HEK293 (cell line): ENCODE results near the gene UPK3A.

Source experiments
- MEIS1 ChIP-seq: sonication (generic); formaldehyde crosslinking; IDR thresholded peaks from 2 replicates; pipeline ENCODE4 v1.8.1; 2022; ENCODE audit warnings: missing genetic modification reagents, mild to moderate bottlenecking, borderline replicate concordance
- MYNN ChIP-seq: fragments of 450-650 bp; formaldehyde crosslinking; IDR thresholded peaks from 2 replicates; pipeline ENCODE4 v1.5.1; 2016; ENCODE audit warnings: missing biosample characterization, missing genetic modification characterization, borderline replicate concordance
- ZNF223 ChIP-seq: fragments of 450-650 bp; formaldehyde crosslinking; IDR thresholded peaks from 2 replicates; pipeline ENCODE4 v1.5.1; 2016; ENCODE audit warnings: missing biosample characterization, missing genetic modification characterization
- ZNF274 ChIP-seq, 2 experiments: fragments of 200-500 bp in 1 of 2; fragments of 450-650 bp in 1 of 2; sonication (Bioruptor generic) in 1 of 2; formaldehyde crosslinking in 1 of 2; IDR thresholded peaks; 2 replicates each; pipeline versions ENCODE4 v1.5.1 to v1.6.1; 2014 to 2016; ENCODE audit warnings: borderline replicate concordance in 1 of 2, inconsistent platforms in 1 of 2, low read length in 1 of 2, missing biosample characterization in 1 of 2, missing genetic modification characterization in 1 of 2
- ZNF311 ChIP-seq: fragments of 450-650 bp; formaldehyde crosslinking; IDR thresholded peaks from 2 replicates; pipeline ENCODE4 v1.5.1; 2017; ENCODE audit warnings: missing biosample characterization, missing genetic modification characterization, borderline replicate concordance
- ZNF544 ChIP-seq: fragments of 450-650 bp; formaldehyde crosslinking; IDR thresholded peaks from 2 replicates; pipeline ENCODE4 v1.5.0; 2017; ENCODE audit warnings: missing biosample characterization, missing genetic modification characterization
- TF ChIP-seq, protein P1 (sequence below): fragments of 450-650 bp; formaldehyde crosslinking; IDR thresholded peaks from 2 replicates; pipeline ENCODE4 v1.5.1; 2016; ENCODE audit warnings: missing biosample characterization, missing genetic modification characterization
- TF ChIP-seq, protein P2 (sequence below): fragments of 450-650 bp; formaldehyde crosslinking; IDR thresholded peaks from 2 replicates; pipeline ENCODE4 v1.5.1; 2016; ENCODE audit warnings: missing biosample characterization, missing genetic modification characterization
- TF ChIP-seq, protein P3 (sequence below): fragments of 450-650 bp; formaldehyde crosslinking; IDR thresholded peaks from 2 replicates; pipeline ENCODE4 v1.5.1; 2016; ENCODE audit warnings: missing biosample characterization, missing genetic modification characterization
- TF ChIP-seq, protein P4 (sequence below): fragments of 450-650 bp; formaldehyde crosslinking; IDR thresholded peaks from 2 replicates; pipeline ENCODE4 v1.5.1; 2017; ENCODE audit warnings: missing biosample characterization, missing genetic modification characterization

DNA sequence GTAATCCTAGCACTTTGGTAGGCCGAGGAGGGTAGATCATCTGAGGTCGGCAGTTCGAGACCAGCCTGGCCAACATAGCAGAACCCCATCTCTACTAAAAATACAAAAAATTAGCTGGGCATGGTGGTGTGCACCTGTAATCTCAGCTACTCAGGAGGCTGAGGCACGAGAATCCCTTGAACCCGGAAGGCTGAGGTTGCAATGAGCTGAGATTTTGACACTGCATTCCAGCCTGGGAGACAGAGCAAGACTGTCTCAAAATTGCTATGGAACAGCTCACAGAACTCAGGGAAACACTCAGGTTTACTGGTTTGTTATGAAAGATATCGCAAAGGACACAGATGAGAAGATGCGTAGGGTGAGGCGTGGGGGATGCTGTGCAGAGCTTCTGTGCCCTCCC, 27.7 kb downstream of the UPK3A start:
- TF ChIP-seq, protein P1, sequence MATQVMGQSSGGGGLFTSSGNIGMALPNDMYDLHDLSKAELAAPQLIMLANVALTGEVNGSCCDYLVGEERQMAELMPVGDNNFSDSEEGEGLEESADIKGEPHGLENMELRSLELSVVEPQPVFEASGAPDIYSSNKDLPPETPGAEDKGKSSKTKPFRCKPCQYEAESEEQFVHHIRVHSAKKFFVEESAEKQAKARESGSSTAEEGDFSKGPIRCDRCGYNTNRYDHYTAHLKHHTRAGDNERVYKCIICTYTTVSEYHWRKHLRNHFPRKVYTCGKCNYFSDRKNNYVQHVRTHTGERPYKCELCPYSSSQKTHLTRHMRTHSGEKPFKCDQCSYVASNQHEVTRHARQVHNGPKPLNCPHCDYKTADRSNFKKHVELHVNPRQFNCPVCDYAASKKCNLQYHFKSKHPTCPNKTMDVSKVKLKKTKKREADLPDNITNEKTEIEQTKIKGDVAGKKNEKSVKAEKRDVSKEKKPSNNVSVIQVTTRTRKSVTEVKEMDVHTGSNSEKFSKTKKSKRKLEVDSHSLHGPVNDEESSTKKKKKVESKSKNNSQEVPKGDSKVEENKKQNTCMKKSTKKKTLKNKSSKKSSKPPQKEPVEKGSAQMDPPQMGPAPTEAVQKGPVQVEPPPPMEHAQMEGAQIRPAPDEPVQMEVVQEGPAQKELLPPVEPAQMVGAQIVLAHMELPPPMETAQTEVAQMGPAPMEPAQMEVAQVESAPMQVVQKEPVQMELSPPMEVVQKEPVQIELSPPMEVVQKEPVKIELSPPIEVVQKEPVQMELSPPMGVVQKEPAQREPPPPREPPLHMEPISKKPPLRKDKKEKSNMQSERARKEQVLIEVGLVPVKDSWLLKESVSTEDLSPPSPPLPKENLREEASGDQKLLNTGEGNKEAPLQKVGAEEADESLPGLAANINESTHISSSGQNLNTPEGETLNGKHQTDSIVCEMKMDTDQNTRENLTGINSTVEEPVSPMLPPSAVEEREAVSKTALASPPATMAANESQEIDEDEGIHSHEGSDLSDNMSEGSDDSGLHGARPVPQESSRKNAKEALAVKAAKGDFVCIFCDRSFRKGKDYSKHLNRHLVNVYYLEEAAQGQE (tag by site-specific recombination) = no peak
- TF ChIP-seq, protein P2, sequence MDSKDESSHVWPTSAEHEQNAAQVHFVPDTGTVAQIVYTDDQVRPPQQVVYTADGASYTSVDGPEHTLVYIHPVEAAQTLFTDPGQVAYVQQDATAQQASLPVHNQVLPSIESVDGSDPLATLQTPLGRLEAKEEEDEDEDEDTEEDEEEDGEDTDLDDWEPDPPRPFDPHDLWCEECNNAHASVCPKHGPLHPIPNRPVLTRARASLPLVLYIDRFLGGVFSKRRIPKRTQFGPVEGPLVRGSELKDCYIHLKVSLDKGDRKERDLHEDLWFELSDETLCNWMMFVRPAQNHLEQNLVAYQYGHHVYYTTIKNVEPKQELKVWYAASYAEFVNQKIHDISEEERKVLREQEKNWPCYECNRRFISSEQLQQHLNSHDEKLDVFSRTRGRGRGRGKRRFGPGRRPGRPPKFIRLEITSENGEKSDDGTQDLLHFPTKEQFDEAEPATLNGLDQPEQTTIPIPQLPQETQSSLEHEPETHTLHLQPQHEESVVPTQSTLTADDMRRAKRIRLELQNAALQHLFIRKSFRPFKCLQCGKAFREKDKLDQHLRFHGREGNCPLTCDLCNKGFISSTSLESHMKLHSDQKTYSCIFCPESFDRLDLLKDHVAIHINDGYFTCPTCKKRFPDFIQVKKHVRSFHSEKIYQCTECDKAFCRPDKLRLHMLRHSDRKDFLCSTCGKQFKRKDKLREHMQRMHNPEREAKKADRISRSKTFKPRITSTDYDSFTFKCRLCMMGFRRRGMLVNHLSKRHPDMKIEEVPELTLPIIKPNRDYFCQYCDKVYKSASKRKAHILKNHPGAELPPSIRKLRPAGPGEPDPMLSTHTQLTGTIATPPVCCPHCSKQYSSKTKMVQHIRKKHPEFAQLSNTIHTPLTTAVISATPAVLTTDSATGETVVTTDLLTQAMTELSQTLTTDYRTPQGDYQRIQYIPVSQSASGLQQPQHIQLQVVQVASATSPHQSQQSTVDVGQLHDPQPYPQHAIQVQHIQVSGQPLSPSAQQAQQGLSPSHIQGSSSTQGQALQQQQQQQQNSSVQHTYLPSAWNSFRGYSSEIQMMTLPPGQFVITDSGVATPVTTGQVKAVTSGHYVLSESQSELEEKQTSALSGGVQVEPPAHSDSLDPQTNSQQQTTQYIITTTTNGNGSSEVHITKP (tag by site-specific recombination) = no peak
- TF ChIP-seq MEIS1 (no peak), ZNF274 (IDR thresholded peaks at IDR 0.05; ENCODE audit: low read length) (no peak), ZNF274 (tag by site-specific recombination; IDR thresholded peaks at IDR 0.05; ENCODE audit: borderline replicate concordance) (no peak), ZNF544 (tag by site-specific recombination) (no peak), MYNN (no peak), ZNF311 (tag by site-specific recombination) (no peak), ZNF223 (tag by site-specific recombination) (no peak)
- TF ChIP-seq, protein P3, sequence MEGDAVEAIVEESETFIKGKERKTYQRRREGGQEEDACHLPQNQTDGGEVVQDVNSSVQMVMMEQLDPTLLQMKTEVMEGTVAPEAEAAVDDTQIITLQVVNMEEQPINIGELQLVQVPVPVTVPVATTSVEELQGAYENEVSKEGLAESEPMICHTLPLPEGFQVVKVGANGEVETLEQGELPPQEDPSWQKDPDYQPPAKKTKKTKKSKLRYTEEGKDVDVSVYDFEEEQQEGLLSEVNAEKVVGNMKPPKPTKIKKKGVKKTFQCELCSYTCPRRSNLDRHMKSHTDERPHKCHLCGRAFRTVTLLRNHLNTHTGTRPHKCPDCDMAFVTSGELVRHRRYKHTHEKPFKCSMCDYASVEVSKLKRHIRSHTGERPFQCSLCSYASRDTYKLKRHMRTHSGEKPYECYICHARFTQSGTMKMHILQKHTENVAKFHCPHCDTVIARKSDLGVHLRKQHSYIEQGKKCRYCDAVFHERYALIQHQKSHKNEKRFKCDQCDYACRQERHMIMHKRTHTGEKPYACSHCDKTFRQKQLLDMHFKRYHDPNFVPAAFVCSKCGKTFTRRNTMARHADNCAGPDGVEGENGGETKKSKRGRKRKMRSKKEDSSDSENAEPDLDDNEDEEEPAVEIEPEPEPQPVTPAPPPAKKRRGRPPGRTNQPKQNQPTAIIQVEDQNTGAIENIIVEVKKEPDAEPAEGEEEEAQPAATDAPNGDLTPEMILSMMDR (tag by site-specific recombination) = no peak
- TF ChIP-seq, protein P4, sequence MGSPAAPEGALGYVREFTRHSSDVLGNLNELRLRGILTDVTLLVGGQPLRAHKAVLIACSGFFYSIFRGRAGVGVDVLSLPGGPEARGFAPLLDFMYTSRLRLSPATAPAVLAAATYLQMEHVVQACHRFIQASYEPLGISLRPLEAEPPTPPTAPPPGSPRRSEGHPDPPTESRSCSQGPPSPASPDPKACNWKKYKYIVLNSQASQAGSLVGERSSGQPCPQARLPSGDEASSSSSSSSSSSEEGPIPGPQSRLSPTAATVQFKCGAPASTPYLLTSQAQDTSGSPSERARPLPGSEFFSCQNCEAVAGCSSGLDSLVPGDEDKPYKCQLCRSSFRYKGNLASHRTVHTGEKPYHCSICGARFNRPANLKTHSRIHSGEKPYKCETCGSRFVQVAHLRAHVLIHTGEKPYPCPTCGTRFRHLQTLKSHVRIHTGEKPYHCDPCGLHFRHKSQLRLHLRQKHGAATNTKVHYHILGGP (tag by site-specific recombination) = no peak
